ENCODE data around the gene THOC7. TPM values are rescaled to one million over a fixed set of nuclear protein-coding genes. Genes with fewer than 3 reads are reported as not detected.

Gene THOC7
- total RNA-seq, 1 experiment from 2014 or later, result 78.3 TPM

DNA sequence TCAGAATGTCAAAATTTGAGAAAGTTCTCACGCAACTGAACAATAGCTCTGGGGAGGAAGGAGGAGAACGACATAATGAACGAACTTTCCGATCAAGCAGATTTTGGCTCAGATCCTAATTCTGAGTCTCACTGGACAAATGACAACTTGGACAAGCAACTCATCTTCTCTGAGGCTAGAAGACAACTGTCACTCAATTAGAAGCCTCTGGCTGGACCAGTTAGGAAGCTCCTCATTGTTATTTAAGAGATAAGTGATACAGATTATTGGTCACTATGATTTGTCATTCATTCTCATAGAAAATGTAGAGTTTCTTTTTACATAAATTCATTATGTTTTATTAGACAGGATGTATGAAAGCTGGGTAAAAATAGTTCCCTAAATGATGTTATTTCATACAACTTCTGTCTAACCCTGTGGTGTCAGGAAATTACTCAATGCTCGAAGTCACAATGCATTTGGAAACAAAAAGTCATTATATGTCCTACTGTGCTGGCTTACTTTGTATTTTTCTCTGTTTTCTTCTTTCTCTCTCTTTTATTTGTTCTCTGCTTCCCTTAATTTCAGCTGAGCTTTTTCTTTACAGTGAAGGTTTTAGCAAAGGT lies 55.5 kb downstream of the THOC7 start:
- H3K9me3 ChIP-seq, result no peaks in the 10 kb centered on the region
- intact Hi-C loops (cut with micrococcal nuclease; ENCODE audit: unreplicated experiment), result no loop called here
- Mint-ChIP-seq H3K27ac (ENCODE audit: unreplicated experiment) (no peak overlapping the region), H3K9me3 (ENCODE audit: unreplicated experiment) (no peaks in the 10 kb centered on the region), H3K4me1 (ENCODE audit: low read depth, unreplicated experiment) (no peaks in the 10 kb centered on the region), H3K4me3 (ENCODE audit: unreplicated experiment) (no peak overlapping the region), H3K36me3 (ENCODE audit: insufficient read depth, unreplicated experiment) (no peaks in the 10 kb centered on the region), H3K27me3 (ENCODE audit: insufficient read depth, unreplicated experiment) (peaks cover 3% of the 10 kb centered on the region)
- BruUV-seq (replicated peaks), result no TSS peak
- H3K4me3 ChIP-seq (ENCODE audit: low read depth, low read length), result no peak overlapping the region
- no peaks in the 10 kb centered on the region for H3K27me3 ChIP-seq (replicated peaks; ENCODE audit: control insufficient read depth, insufficient read depth, low read length)
- H3K36me3 ChIP-seq (ENCODE audit: control insufficient read depth, insufficient read depth, low read length), result no peaks in the 10 kb centered on the region
- TF ChIP-seq, protein P1, sequence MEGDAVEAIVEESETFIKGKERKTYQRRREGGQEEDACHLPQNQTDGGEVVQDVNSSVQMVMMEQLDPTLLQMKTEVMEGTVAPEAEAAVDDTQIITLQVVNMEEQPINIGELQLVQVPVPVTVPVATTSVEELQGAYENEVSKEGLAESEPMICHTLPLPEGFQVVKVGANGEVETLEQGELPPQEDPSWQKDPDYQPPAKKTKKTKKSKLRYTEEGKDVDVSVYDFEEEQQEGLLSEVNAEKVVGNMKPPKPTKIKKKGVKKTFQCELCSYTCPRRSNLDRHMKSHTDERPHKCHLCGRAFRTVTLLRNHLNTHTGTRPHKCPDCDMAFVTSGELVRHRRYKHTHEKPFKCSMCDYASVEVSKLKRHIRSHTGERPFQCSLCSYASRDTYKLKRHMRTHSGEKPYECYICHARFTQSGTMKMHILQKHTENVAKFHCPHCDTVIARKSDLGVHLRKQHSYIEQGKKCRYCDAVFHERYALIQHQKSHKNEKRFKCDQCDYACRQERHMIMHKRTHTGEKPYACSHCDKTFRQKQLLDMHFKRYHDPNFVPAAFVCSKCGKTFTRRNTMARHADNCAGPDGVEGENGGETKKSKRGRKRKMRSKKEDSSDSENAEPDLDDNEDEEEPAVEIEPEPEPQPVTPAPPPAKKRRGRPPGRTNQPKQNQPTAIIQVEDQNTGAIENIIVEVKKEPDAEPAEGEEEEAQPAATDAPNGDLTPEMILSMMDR (IDR thresholded peaks at IDR 0.05; ENCODE audit: insufficient read depth in 1 of 2, low read depth in 1 of 2, low read length in 1 of 2, severe bottlenecking in 1 of 2, unreplicated experiment in 1 of 2), result no peak
- DNase-seq, result no peak
- ChIA-PET POLR2A (no interaction called here), CTCF (no interaction called here)
- H3K4me1 ChIP-seq, result no peaks in the 10 kb centered on the region

DNA sequence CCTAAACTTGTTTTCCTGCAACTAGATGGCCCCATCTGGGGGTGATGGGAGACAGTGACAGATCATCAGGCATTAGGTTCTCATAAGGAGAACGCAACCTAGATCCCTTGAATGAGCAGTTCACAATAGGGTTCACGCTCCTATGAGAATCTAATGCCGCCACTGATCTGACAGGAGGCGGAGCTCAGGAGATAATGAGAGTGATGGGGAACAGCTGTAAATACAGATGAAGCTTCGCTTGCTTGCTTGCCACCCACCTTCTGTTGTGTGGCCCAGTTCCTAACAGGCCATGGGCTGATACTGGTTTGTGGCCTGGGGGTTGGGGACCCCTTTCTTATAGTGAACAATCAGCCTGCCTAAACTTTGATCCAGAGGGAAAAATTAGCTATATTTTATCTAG lies 59.7 kb downstream of the THOC7 start:
- H3K27me3 Mint-ChIP-seq (ENCODE audit: insufficient read depth, unreplicated experiment), result peaks cover 6% of the 10 kb centered on the region
- H3K36me3 Mint-ChIP-seq (ENCODE audit: insufficient read depth, unreplicated experiment), result no peaks in the 10 kb centered on the region
- no peaks in the 10 kb centered on the region for H3K36me3 ChIP-seq (ENCODE audit: control insufficient read depth, insufficient read depth, low read length)
- H3K4me3 ChIP-seq (ENCODE audit: low read depth, low read length), result no peak overlapping the region
- no peaks in the 10 kb centered on the region for H3K4me1 ChIP-seq
- ChIA-PET POLR2A (interaction anchor here (0.6 kb wide), 1 partner anchor 35 kb away, joined by 3 read pairs; no protein-coding TSS in a partner anchor), CTCF (no interaction called here)
- H3K9me3 Mint-ChIP-seq (ENCODE audit: unreplicated experiment), result no peaks in the 10 kb centered on the region
- H3K9me3 ChIP-seq, result no peaks in the 10 kb centered on the region
- no peaks in the 10 kb centered on the region for H3K27me3 ChIP-seq (replicated peaks; ENCODE audit: control insufficient read depth, insufficient read depth, low read length)
- H3K27ac Mint-ChIP-seq (ENCODE audit: unreplicated experiment), result no peak overlapping the region
- BruUV-seq (replicated peaks), result no TSS peak
- no peaks in the 10 kb centered on the region for H3K4me1 Mint-ChIP-seq (ENCODE audit: low read depth, unreplicated experiment)
- DNase-seq, result no peak
- TF ChIP-seq, protein P1 (IDR thresholded peaks at IDR 0.05; ENCODE audit: insufficient read depth in 1 of 2, low read depth in 1 of 2, low read length in 1 of 2, severe bottlenecking in 1 of 2, unreplicated experiment in 1 of 2), result no peak
- no peak overlapping the region for H3K4me3 Mint-ChIP-seq (ENCODE audit: unreplicated experiment)
- intact Hi-C loops (cut with micrococcal nuclease; ENCODE audit: unreplicated experiment), result no loop called here

DNA sequence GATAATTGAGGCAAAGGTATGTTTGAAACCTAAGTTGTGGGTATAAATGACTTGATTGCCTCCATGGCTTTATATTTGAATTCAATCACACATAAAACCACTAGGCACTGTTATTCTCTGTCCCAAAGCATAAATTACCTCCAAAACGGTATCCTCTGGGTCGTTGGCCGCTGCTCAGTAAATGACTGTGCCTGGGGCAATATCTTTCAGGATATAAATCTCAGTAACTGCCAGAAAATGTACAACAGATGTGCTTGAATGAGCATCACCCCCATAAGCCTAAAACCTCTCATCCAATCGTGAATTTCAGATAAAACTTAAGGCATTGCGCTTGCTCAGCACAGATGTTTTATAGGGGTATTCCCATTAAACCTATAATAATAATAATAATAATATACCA lies 63.5 kb downstream of the THOC7 start:
- H3K36me3 ChIP-seq (ENCODE audit: control insufficient read depth, insufficient read depth, low read length), result no peaks in the 10 kb centered on the region
- DNase-seq, result no peak
- H3K27me3 ChIP-seq (replicated peaks; ENCODE audit: control insufficient read depth, insufficient read depth, low read length), result no peaks in the 10 kb centered on the region
- Mint-ChIP-seq H3K36me3 (ENCODE audit: insufficient read depth, unreplicated experiment) (no peaks in the 10 kb centered on the region), H3K4me1 (ENCODE audit: low read depth, unreplicated experiment) (no peaks in the 10 kb centered on the region), H3K27me3 (ENCODE audit: insufficient read depth, unreplicated experiment) (peaks cover 6% of the 10 kb centered on the region), H3K9me3 (ENCODE audit: unreplicated experiment) (no peaks in the 10 kb centered on the region), H3K27ac (ENCODE audit: unreplicated experiment) (no peak overlapping the region), H3K4me3 (ENCODE audit: unreplicated experiment) (no peak overlapping the region)
- no peaks in the 10 kb centered on the region for H3K9me3 ChIP-seq
- intact Hi-C loops (cut with micrococcal nuclease; ENCODE audit: unreplicated experiment), result no loop called here
- TF ChIP-seq, protein P1 (IDR thresholded peaks at IDR 0.05; ENCODE audit: insufficient read depth in 1 of 2, low read depth in 1 of 2, low read length in 1 of 2, severe bottlenecking in 1 of 2, unreplicated experiment in 1 of 2), result no peak
- CTCF ChIA-PET, result no interaction called here
- POLR2A ChIA-PET, result no interaction called here
- BruUV-seq (replicated peaks), result no TSS peak
- H3K4me1 ChIP-seq, result peaks cover 5% of the 10 kb centered on the region; the same call in 1 of the 2 replicates
- no peak overlapping the region for H3K4me3 ChIP-seq (ENCODE audit: low read depth, low read length)
